ENCODE measurements around the gene CLASP1.

CLASP1 gene

GRCh38 chr2:121360566-121361300, 288.5 kb downstream of the CLASP1 start:
- Mint-ChIP-seq H3K9me3 (no peaks in the 10 kb centered on the region), H3K4me1 (peaks cover 4% of the 10 kb centered on the region), H3K27me3 (no peaks in the 10 kb centered on the region), H3K27ac (no peak overlapping the region), H3K36me3 (peaks cover 67% of the 10 kb centered on the region), H3K4me3 (no peak overlapping the region)
- ATAC-seq, result no peak

DNA sequence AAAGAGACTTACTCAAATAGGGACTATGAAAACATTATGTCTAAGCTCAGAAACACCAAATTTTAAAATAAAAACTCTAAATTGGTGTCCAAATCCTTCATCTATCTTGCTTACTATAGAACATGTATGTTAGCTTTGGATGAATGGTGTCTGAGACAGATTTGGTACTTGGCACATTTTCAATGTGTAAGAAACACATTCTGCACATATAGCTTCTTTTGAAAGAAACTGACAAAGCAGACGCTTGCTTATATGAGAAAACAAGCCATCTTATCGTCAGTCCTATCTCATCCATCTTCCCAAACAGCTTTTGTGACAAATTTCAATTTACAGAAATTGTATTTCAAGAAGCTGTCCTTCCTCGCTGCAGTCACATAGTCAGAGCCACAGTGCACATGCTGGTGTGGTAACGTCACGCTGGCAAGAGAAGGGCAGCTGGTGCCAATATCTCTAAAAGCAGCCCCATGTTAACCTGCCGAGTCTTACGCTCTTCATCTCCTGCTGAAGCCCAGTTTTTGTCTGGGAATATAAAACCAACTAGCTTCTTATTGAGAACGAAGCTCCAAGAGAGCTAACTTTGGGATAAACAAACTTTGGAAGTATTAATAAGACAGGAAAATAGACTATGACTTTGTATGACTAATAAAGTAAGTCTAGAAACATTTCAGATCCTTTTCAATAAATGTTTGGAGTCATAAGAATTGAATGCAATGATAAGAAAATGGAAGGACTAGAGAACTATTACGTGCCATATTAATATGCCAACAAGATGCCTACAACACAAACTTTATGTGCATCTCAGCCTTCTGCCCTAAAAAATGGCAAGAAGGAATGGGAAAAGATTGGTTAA, 289.3 kb downstream of the CLASP1 start:
- ATAC-seq, result no peak
- Mint-ChIP-seq H3K4me1 (peaks cover 4% of the 10 kb centered on the region), H3K27me3 (no peaks in the 10 kb centered on the region), H3K9me3 (no peaks in the 10 kb centered on the region), H3K4me3 (no peak overlapping the region), H3K27ac (no peak overlapping the region), H3K36me3 (peaks cover 66% of the 10 kb centered on the region)

DNA sequence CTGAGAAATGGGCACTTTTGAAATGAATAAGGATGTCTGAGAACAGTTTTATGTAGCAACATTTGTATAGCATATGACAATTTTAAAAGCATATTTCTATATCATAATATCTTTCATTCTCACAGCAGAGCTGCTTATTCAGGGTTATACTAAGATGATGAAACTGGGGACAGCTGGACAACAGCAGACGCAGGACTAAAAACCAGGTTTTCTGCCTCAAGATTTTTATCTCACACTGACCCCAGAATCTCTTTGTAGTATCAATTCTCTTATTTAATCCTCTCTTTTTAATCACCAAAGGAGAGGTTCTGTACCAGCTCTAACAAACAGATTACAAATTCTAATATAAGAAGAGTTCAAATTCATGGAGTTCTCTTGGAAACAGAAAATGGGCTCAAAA, 290.1 kb downstream of the CLASP1 start:
- H3K4me1 Mint-ChIP-seq, result peaks cover 4% of the 10 kb centered on the region
- no peaks in the 10 kb centered on the region for H3K27me3 Mint-ChIP-seq
- no peak for ATAC-seq
- H3K36me3 Mint-ChIP-seq, result peaks cover 62% of the 10 kb centered on the region
- H3K9me3 Mint-ChIP-seq, result no peaks in the 10 kb centered on the region
- no peak overlapping the region for H3K27ac Mint-ChIP-seq
- no peak overlapping the region for H3K4me3 Mint-ChIP-seq

DNA sequence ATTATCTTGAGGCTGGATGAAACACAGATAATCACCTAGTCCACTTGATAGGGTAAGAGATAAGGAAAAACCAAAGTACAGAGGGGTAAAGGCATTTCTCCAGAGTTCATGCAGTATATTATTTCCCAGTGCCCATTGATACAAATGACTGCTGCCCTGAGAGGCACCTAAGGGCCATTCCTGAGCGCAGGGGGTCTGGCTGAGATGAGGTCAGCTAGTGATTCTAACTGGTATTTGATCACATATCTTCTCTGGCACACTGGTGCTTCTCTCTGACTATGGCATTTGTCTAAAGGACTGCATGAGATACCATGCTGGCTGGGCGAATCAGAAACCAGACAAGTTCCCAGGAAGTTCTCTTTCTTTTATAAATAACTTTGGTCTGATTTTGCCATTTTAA, 291.0 kb downstream of the CLASP1 start:
- Mint-ChIP-seq H3K4me1 (peaks cover 4% of the 10 kb centered on the region), H3K4me3 (no peak overlapping the region), H3K9me3 (no peaks in the 10 kb centered on the region), H3K27ac (no peak overlapping the region), H3K27me3 (no peaks in the 10 kb centered on the region), H3K36me3 (peaks cover 58% of the 10 kb centered on the region)
- no peak for ATAC-seq

GRCh38 chr2:121356058-121356640, 293.1 kb downstream of the CLASP1 start:
- H3K4me3 Mint-ChIP-seq, result no peak overlapping the region
- H3K27ac Mint-ChIP-seq, result no peak overlapping the region
- no peaks in the 10 kb centered on the region for H3K27me3 Mint-ChIP-seq
- H3K36me3 Mint-ChIP-seq, result peaks cover 56% of the 10 kb centered on the region
- H3K9me3 Mint-ChIP-seq, result no peaks in the 10 kb centered on the region
- no peak for ATAC-seq
- H3K4me1 Mint-ChIP-seq, result peaks cover 4% of the 10 kb centered on the region

- H3K27ac Mint-ChIP-seq, result no peak overlapping the region
- no peaks in the 10 kb centered on the region for H3K9me3 Mint-ChIP-seq
- no peaks in the 10 kb centered on the region for H3K27me3 Mint-ChIP-seq
- H3K4me1 Mint-ChIP-seq, result peaks cover 4% of the 10 kb centered on the region
- H3K4me3 Mint-ChIP-seq, result no peak overlapping the region
- H3K36me3 Mint-ChIP-seq, result peaks cover 55% of the 10 kb centered on the region
- ATAC-seq, result no peak
Observed at GRCh38 chr2:121355488-121355887, 293.8 kb downstream of the CLASP1 start.

GRCh38 chr2:121351521-121352318, 297.5 kb downstream of the CLASP1 start:
- Mint-ChIP-seq H3K4me1 (no peaks in the 10 kb centered on the region), H3K9me3 (no peaks in the 10 kb centered on the region), H3K36me3 (peaks cover 74% of the 10 kb centered on the region), H3K27ac (no peak overlapping the region), H3K4me3 (no peak overlapping the region), H3K27me3 (no peaks in the 10 kb centered on the region)
- no peak for ATAC-seq

- no peak for ATAC-seq
- no peaks in the 10 kb centered on the region for H3K4me1 Mint-ChIP-seq
- H3K27ac Mint-ChIP-seq, result no peak overlapping the region
- no peak overlapping the region for H3K4me3 Mint-ChIP-seq
- H3K9me3 Mint-ChIP-seq, result no peaks in the 10 kb centered on the region
- H3K36me3 Mint-ChIP-seq, result peaks cover 74% of the 10 kb centered on the region
- no peaks in the 10 kb centered on the region for H3K27me3 Mint-ChIP-seq
Observed at GRCh38 chr2:121350890-121351289, 298.4 kb downstream of the CLASP1 start.

- Mint-ChIP-seq H3K4me3 (no peak overlapping the region), H3K27ac (no peak overlapping the region), H3K27me3 (no peaks in the 10 kb centered on the region), H3K4me1 (no peaks in the 10 kb centered on the region), H3K9me3 (no peaks in the 10 kb centered on the region), H3K36me3 (peaks cover 75% of the 10 kb centered on the region)
- ATAC-seq, result no peak
Observed at GRCh38 chr2:121350402-121350775, 298.9 kb downstream of the CLASP1 start.

GRCh38 chr2:121349721-121350401, 299.4 kb downstream of the CLASP1 start:
- Mint-ChIP-seq H3K4me1 (no peaks in the 10 kb centered on the region), H3K4me3 (no peak overlapping the region), H3K27me3 (no peaks in the 10 kb centered on the region), H3K36me3 (peaks cover 77% of the 10 kb centered on the region), H3K9me3 (no peaks in the 10 kb centered on the region), H3K27ac (no peak overlapping the region)
- no peak for ATAC-seq

DNA sequence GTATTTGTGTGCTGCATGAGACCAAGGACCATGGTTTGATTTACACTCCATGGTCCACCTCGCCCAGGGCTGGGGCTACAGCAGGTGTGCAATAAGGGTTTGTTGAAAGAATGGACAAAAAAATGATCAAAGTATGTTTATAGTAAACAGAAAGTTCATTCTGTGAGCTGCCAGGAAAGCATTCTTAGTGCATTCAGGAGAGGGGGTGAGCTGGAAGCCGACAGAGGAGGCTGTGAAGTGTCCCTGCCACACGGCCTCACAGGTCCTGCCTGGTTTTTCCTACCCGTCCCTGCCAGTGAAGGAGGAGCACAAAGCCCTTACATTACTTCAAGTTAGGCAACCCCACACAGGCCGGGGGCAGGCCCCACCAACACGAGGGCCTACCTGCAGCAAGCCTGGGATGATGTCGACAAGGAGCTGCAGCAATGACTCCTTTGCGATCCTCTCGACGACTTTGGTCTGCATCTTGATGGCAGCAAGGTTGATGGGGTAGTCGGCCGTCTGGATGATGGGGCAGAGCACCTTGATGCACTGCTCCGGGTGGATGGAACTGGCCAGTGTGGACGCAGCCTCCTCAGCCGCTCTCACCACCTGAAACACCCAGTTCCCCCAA, 301.0 kb downstream of the CLASP1 start:
- H3K36me3 Mint-ChIP-seq, result peaks cover 84% of the 10 kb centered on the region
- H3K9me3 Mint-ChIP-seq, result no peaks in the 10 kb centered on the region
- no peaks in the 10 kb centered on the region for H3K4me1 Mint-ChIP-seq

DNA sequence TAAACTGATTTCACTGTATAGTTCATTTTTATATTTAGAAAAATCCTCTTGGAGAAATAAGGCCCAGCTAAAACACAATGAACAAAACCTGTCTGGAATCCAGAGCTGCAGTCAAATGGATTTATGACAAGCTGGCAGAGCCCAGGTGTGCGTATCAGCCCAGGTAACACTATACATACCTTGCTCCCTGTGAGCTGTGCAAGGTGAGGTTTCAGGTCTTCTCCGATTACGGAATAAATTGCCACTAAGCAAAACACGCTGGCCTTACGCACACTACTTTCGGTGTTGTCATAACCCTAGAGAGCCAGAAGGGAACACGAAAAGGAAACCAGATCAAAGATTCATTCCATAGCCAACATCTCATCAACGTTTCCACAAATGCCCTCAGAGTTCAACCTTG, 302.4 kb downstream of the CLASP1 start:
- Mint-ChIP-seq H3K4me1 (no peaks in the 10 kb centered on the region), H3K9me3 (no peaks in the 10 kb centered on the region), H3K4me3 (no peak overlapping the region), H3K27ac (no peak overlapping the region), H3K36me3 (peaks cover 91% of the 10 kb centered on the region), H3K27me3 (no peaks in the 10 kb centered on the region)
- ATAC-seq, result no peak

More for the DNA sequence above, 301.0 kb downstream of the CLASP1 start:
- Mint-ChIP-seq H3K27ac (no peak overlapping the region), H3K27me3 (no peaks in the 10 kb centered on the region), H3K4me3 (no peak overlapping the region)
- ATAC-seq, result no peak

DNA sequence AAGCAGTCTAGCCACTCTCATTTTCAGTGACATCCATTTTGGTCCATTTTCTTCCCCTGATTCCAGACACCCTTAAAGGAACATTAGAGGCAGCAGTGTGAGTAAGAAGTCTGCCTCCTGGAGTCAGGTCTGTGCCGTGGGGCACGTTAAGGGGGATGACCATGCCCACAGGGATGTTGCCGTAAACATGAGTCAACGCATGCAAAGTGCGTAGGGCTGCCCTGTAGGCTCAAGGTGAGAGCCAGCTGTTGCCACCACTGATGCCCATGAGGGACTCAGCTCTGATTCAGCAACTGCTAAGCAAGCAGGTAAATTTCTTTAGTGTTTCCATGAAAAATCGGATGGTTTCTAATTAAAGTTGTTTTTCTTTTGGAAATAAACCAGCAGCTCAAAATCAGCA, 302.9 kb downstream of the CLASP1 start:
- no peaks in the 10 kb centered on the region for H3K9me3 Mint-ChIP-seq
- H3K27ac Mint-ChIP-seq, result no peak overlapping the region
- ATAC-seq, result no peak
- H3K36me3 Mint-ChIP-seq, result peaks cover 90% of the 10 kb centered on the region
- H3K4me1 Mint-ChIP-seq, result no peaks in the 10 kb centered on the region
- no peak overlapping the region for H3K4me3 Mint-ChIP-seq
- H3K27me3 Mint-ChIP-seq, result no peaks in the 10 kb centered on the region

GRCh38 chr2:121345887-121346286, 303.4 kb downstream of the CLASP1 start:
- H3K4me3 Mint-ChIP-seq, result no peak overlapping the region
- no peak for ATAC-seq
- no peaks in the 10 kb centered on the region for H3K9me3 Mint-ChIP-seq
- H3K4me1 Mint-ChIP-seq, result no peaks in the 10 kb centered on the region
- H3K27ac Mint-ChIP-seq, result no peak overlapping the region
- H3K27me3 Mint-ChIP-seq, result no peaks in the 10 kb centered on the region
- H3K36me3 Mint-ChIP-seq, result peaks cover 89% of the 10 kb centered on the region

Data from stimulated activated memory B cell treated with anti-CD40 and anti-IgM and Interleukin-4, amounts not matched to agents 10 μg/mL and 1 μg/mL and 100 μg/mL, for 72 hours (primary cell).